H1 (cell line): Measurements from ENCODE around the gene IRF4. TPM values are rescaled to one million over a fixed set of nuclear protein-coding genes. Genes with fewer than 3 reads are reported as not detected.

Source experiments
- EZH2 ChIP-seq: fragments of 200-600 bp; sonication (generic); IDR thresholded peaks from 2 replicates; pipeline ENCODE4 v1.7.1; 2012; ENCODE audit warnings: low read depth, mild to moderate bottlenecking, moderate library complexity, low read length, inconsistent platforms; ENCODE audit not compliant: severe bottlenecking
- NANOG ChIP-seq: IDR thresholded peaks from 2 replicates; pipeline ENCODE4 v1.6.1; 2011; ENCODE audit warnings: low read length, low read depth, mild to moderate bottlenecking, inconsistent platforms; ENCODE audit not compliant: insufficient read depth, poor library complexity, severe bottlenecking
- RFX5 ChIP-seq: IDR thresholded peaks from 2 replicates; pipeline ENCODE4 v1.6.1; 2011; ENCODE audit warnings: low read depth, low read length, improper control_type of control experiment, borderline replicate concordance
- SIRT6 ChIP-seq: IDR thresholded peaks from one replicate; pipeline ENCODE4 v1.7.1; 2012; ENCODE audit warnings: low read length, inconsistent platforms
- polyA plus RNA-seq, 7 experiments: library from polyadenylated mRNA; depleted of rRNA in 3 of 7; stranded (reverse) in 5 of 7; unstranded in 2 of 7; fragments of >200 nt in 5 of 7; fragments of 200-250 nt in 2 of 7; gene quantifications; 1 replicate in 5 of 7; 2 replicates in 1 of 7; 4 replicates in 1 of 7; pipeline versions ENCODE4 v1.2.1 to v1.2.3, GENCODE V29; 2011 to 2013; ENCODE audit warnings: missing spikeins in 2 of 7, mixed read lengths in 2 of 7
- total RNA-seq: library from RNA; stranded (reverse); fragmentation: NEBNext Ultra II Directional; extraction: Animal tissue kit (Norgen Biotek cat#: 25700); gene quantifications from 2 replicates; pipeline ENCODE4 v1.2.1, GENCODE V29; 2021
- TF ChIP-seq, protein P1 (sequence below): IDR thresholded peaks from 2 replicates; pipeline ENCODE4 v1.6.1; 2011; ENCODE audit warnings: low read length, improper control_type of control experiment

The IRF4 gene
- total and polyA plus RNA-seq, 2 of the 8 experiments (the other 6 are each of a cell fraction or from before 2014, with no cell fraction given): 0.77 to 2.1 TPM

- TF ChIP-seq, protein P1, sequence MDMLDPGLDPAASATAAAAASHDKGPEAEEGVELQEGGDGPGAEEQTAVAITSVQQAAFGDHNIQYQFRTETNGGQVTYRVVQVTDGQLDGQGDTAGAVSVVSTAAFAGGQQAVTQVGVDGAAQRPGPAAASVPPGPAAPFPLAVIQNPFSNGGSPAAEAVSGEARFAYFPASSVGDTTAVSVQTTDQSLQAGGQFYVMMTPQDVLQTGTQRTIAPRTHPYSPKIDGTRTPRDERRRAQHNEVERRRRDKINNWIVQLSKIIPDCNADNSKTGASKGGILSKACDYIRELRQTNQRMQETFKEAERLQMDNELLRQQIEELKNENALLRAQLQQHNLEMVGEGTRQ: no peak
- TF ChIP-seq NANOG: no peak
- no peak for TF ChIP-seq SIRT6
- no peak for TF ChIP-seq EZH2
- no peak for TF ChIP-seq RFX5
Measured at GRCh38 chr6:411402-412145, 20.0 kb downstream of the IRF4 start (continued).
